NCI-H2171 treated with DMSO at 0.1 percent for 48 hours (cell line): ENCODE results near the gene KRTAP5-2.
"Not testable (repeated sequence)": the region's sequence is repeated elsewhere in the genome, so short reads cannot be mapped to it uniquely, and the experiment has no call there.

Source experiments
- DNase-seq: peaks from one replicate; lab custom pipeline; 2025; lab: John Stamatoyannopoulos, UW

The KRTAP5-2 gene

GRCh38 chr11:1628506-1629325, 30.6 kb upstream of the KRTAP5-2 start:
- DNase-seq = no peak

GRCh38 chr11:1625541-1625940, 27.4 kb upstream of the KRTAP5-2 start:
- no peak for DNase-seq

DNA sequence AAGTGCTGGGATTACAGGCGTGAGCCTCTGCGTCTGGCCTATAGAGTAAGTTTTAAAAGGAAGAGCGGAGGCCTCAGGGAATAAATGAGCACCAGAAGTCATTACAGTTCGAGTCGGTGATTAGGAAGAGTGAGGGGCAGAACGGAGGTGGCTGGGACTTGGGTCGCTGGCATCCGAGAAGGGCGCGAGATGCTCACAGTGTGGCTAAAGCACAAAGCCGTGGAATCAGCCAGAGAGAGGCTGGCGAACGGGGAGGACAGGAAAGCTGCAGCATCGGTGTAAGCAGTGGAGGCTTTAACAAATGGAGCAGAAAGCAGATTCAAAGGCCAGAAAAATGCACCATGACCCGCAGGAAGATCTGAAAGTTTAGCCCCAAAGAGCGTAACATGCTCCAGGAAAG, 26.5 kb upstream of the KRTAP5-2 start:
- DNase-seq = no peak

GRCh38 chr11:1623716-1624115, 25.6 kb upstream of the KRTAP5-2 start:
- DNase-seq = no peak

- DNase-seq = no peak
Measured at GRCh38 chr11:1622086-1622485, 24.0 kb upstream of the KRTAP5-2 start, which contains the start of gene KRTAP5-4. KRTAP5-4 (minus strand) TSS chr11:1622138; CDS start chr11:1622093, 45 bp downstream.

DNA sequence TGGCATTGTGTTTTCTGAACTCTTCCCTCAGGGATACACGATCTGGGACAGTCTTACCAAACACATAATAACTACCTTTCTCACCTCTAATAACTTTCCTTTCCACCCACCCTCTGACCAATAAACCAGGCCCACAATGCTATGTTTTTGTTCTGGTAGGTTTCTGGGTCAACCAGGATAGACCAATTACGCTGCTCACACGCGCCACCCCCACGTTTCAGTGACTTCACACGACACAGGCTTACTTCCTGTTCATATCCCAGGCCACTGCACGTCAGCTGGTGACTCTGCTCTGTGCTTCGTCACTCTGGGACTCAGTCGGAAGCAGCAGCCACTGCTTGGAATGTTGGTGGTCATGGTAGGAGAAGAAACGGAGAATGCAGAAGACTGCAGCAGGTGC, 21.4 kb upstream of the KRTAP5-2 start:
- DNase-seq = no peak

GRCh38 chr11:1618231-1618630, 20.1 kb upstream of the KRTAP5-2 start:
- no peak for DNase-seq

DNA sequence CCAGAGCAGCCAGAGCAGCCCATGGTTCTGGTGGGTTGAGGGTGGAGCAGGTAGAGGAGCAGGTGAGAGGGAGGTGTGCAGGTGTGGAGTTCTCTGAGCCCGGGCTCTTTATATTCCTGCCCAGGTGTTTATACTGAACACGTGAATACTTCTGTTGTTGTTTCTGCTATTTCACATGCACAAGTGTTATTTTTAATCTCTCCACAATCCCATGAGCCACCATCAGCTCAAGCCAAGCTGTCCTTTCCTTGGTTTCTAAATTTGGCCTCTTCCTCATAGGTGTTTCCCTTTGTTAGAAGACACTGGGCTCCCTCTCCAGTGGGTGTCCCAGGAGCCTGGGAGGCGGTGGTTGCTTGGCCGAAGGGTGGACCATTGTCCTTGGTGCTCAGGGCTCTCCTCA, 10.3 kb upstream of the KRTAP5-2 start, which contains the start of gene KRTAP5-3:
TSS of gene KRTAP5-3 (minus strand) at position 101 of the 400 bp plus-strand sequence. CDS start at position 23, 78 bp downstream.
- DNase-seq = no peak

DNA sequence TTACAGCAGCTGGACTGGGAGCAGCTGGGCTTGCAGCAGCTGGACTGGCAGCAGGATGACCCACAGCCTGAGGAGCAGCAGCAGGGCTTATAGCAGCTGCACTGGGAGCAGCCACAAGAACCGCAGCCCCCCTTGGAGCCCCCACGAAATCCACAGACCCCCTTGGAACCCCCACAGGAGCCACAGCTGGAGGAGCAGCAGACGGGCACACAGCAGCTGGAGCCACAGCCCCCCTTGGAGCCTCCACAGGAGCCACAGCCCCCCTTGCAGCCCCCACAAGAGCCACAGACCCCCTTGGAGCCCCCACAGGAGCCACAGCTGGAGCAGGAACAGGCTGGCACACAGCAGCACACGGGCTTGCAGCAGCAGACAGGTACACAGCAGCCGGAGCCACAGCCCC, 9.8 kb upstream of the KRTAP5-2 start:
- not testable (repeated sequence) for DNase-seq

DNA sequence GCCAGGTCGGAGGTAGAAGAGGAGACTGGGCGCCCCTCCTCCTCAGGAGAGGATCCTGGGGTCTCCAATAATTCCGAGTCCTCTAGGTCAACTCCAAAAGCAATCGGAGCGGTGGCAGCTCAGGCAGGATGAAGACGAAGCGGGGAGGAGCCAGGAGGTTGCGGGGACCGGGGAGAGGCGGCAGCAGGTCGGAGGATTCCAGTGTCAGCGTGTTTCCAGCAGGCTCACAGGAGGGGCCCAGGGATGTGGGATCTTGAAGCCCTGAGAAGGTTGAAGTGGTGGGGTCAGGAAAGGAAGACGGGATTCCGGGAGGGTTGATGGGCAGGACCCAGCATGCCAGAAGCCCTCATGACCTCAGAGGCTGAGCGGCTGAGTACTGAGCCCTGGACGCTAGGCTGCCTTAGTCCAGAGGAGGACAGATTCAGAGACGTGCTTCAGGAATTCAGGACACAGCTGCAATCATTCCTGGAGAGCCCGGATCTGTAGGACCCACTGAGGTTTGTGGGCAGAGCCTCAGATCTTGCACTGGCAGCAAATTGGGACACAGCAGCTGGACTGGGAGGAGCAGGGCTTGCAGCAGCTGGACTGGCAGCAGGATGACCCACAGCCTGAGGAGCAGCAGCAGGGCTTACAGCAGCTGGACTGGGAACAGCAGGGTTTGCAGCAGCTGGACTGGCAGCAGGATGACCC, 9.2 kb upstream of the KRTAP5-2 start:
- not testable (repeated sequence) for DNase-seq

- DNase-seq = not testable (repeated sequence)
Measured at GRCh38 chr11:1605923-1606322, 7.8 kb upstream of the KRTAP5-2 start.

- DNase-seq = no peak
Measured at GRCh38 chr11:1604711-1605110, 6.6 kb upstream of the KRTAP5-2 start.

GRCh38 chr11:1604181-1604580, 6.1 kb upstream of the KRTAP5-2 start:
- DNase-seq = no peak

GRCh38 chr11:1603629-1604028, 5.5 kb upstream of the KRTAP5-2 start:
- DNase-seq = no peak

DNA sequence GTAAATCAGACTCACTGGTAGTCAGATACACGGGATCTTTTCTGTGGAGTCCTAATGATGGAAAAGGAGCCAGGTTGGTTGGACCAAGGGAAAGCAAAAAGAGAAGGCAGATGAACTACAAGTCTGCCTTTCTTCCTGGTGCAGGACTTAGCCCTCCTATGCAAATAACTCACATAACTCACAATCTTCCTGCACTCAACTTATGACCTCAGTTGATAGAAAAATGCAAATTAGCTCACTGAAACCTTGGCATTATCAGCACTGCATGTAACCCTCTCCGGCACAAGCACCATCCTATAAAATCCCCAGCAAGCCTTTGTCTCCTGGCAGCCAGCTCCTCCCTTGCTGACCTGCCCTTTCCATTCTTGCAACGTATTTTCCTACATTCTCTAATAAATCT, 3.6 kb upstream of the KRTAP5-2 start:
- DNase-seq = not testable (repeated sequence)

DNA sequence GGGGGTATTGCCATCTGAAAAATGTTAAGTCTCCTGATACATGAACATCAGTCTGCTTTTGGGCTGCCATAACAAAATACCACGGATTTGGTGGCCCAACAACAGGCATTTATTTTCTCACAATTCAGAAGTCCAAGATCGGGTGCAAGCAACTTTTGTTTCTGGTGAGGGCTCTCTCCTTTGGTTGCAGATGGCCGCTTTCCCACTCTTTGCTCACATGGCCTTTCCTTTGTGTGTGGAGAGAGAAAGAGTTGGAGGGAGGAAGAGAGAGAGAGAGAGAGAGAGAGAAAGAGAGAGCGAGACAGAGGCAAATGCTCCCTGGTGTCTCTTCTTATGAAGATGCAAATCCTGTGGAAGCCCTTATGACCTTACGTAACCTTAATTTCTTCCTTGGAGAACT, 2.5 kb upstream of the KRTAP5-2 start:
- DNase-seq = no peak

DNA sequence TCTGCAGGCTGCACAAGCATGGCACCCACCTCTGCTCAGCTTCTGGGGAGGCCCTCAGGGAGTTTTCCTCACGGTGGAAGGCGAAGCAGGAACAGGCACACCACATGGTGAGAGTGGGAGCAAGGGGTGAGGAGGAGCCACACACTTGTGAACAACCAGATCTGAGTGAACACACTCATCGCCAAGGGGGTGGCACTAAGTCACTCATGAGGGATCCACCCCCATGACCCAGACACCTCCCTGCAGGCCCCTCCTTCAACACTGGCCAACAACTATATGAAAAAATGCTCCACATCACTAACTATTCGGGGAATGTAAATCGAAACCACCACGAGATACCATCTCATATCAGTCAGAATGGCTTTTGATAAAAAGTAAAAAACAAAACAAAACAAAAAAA, 722 bp upstream of the KRTAP5-2 start:
- no peak for DNase-seq

- not testable (repeated sequence) for DNase-seq
Measured at GRCh38 chr11:1598406-1598805, 312 bp upstream of the KRTAP5-2 start.

GRCh38 chr11:1597331-1597993, 632 bp downstream of the KRTAP5-2 start:
- no peak for DNase-seq

DNA sequence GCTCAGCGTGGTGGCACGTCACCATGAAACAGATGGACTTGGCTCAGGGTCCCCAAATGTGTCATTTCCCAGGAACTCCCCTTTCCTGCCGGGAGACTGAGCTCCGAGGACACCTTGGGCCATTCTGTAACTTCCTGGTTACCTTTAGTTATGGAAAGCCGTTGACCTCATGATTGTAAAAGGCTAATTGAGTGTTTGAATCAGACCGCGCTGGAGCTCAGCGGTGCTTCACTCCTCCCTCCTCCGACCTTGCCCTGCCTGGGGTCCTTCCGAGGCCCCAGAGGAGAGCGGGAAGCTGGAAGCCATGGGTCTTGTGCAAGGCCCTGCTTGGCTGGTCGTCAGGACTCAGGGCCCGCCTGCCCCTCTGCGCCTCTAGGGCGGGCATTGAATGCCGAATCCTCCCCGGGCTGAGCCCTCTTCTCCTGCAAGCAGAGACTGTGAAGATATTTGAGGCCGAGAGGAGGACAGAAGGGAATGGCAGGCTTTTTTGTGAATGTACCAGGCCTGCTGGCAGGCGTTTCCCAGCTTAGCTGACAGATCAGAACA, 1.4 kb downstream of the KRTAP5-2 start:
- DNase-seq = not testable (repeated sequence)

- DNase-seq = not testable (repeated sequence)
Measured at GRCh38 chr11:1595994-1596575, 2.0 kb downstream of the KRTAP5-2 start.

DNA sequence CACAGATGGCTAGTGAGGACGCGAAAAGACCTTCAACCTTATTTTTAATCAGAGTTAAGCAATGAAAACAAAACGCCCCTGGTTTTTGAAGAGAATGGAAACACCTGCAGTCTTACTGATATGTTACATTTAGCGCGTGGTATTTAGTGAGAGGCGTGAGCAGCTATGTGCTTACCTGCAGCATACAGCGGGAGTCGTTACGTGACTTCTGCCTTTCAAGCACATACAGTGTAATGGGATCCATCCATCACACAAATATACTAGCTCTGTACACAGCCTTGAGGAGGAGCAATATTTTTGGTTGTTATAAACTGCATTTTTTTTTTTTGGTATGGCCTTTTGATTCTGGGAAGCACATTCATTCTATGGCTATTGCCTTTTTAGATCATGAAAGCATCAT, 5.5 kb downstream of the KRTAP5-2 start:
- no peak for DNase-seq
